ENCODE measurements around the gene CENPM. TPM values are rescaled to one million over a fixed set of nuclear protein-coding genes. Genes with fewer than 3 reads are reported as not detected.

CENPM gene
- polyA plus RNA-seq, 5 donors, result 11.6 to 17.4 (median 15.6) TPM

GRCh38 chr22:41934284-41935014, 12.5 kb downstream of the CENPM start:
- DNase-seq, result no peak

DNA sequence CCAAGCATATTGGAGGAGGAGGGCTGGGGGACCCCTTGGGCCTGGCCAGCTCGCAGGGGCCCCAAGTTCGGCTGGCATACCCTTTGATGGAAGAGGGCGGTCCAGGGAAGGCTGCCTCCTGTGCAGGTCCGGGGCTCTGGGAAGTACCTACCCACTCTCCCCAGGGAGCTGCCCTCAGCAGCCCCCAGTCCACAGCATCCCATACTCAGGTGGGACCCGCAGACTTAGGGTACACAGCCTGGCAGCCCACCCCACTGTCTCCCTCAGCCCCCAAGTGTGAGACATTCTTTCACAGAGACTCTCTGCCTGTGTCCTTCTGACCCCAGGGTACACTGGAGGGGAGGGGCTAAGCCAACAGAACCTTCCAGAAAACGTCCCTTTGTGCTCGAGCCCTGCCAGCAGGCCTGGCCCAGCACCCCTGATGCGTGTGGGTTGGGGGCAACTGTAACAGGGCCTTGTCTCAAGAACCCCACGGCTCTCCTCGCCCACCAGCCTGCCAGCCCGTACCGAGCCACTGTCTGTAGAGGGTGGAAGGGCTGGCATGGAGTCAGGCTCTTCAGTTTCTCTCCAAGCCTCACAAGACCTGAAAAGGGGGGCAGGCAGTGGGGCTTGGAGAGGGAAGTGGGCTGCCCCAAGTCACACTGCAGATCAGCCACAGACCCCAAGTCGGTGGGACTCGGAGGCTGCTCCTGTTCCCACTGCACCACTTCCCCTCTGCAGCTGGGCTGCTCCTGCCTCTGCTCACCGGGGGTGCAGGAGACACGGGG, 13.4 kb downstream of the CENPM start:
- no peak for DNase-seq

DNA sequence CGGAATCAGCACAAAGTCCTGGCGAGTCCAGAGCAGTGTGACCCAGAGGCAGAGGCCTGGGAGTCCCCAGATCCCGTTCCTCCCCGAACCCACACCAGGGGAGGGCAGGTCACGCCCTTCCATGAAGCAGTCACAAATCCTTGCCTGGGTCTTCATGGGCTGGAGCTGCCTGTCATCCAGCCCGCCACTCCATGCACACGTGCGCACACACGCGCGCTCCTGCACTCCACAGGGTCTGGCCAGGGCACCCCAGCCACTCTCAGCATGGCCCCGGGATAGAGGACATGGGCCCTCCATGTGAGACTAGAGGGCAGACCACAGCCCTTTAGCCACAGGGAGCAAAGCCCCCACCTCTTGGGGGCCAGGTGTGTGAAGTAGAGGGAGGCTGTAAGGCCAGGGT, 14.6 kb downstream of the CENPM start:
- DNase-seq, result no peak

GRCh38 chr22:41931701-41932269, 15.2 kb downstream of the CENPM start:
- DNase-seq, result no peak

DNA sequence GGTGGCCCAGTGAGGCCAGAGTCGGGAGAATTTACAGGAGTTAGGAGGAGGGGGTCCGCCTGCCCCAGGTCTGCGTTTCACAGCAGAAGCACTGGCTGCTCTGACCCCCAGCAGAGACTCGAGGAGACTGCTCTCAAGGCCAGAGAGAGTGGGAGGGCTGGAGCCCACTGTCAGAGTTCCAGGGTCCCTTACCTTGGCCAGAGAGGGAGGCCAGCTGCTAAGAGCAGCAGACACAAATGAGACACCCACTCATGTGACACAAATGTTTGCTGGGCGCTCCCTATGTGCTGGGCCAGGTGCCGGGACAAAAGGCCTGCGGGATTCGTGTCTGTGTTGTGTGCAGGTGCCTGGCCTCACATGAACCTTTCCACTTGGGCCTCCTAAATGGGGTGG, 17.5 kb downstream of the CENPM start:
- DNase-seq, result no peak

DNA sequence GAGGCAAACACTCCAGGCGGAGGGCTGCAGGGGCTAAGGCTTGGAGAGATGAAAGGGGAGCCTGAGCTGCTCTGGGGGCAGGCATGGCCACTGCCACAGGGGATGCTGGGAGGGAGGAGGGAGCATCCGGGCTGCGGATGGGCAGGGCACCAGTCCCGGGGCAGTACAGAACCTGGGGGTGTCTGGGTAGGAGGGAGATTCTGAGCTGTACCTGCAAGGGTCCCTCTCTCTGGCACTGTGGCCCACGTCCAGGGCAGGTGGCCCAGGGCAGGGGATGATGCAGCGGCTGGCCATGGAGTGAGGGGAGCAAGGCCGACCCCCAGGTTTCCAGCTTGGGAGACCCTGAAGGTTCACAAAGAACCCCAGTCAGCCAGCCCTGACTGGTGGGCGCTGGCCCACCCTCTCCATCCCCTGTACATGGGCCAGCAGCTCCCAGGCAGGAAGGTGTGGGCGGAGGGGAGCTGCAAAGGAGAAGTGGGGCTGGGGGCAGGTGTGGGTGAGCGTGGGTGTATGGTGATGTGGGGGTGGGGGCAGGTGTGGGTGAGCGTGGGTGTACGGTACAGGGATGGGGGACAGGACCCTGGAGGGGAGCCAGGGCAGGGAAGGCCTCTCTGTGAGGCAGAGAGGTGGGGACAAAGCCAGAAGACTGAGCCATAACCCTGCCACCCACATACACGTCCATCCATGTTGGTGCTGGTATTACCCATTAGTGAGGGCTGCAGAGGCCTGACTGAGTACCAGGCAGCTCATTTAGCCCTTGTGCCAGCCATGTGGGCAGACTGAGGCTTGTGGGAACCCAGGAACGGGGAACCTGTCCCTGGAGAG, 18.1 kb downstream of the CENPM start:
- DNase-seq, result no peak

DNA sequence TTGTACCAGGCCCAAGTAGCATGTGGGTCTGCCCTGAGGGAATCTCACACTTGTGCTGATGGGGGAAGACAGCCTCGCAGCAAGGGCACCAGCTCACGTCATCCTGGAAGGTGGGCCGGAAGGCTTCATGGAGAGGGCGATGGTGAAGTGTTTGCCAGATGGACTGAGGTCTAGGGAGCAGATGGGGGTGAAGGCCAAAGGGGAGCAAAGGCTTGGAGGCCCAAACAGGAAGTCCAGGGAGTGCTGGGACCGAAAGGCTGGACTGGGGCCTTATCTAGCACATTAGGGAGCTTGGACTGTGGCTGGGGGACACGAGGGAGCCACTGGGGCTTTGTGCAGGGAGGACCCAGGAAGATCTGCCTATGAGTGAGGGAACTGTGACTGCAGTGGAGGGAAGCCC, 19.1 kb downstream of the CENPM start:
- no peak for DNase-seq

DNA sequence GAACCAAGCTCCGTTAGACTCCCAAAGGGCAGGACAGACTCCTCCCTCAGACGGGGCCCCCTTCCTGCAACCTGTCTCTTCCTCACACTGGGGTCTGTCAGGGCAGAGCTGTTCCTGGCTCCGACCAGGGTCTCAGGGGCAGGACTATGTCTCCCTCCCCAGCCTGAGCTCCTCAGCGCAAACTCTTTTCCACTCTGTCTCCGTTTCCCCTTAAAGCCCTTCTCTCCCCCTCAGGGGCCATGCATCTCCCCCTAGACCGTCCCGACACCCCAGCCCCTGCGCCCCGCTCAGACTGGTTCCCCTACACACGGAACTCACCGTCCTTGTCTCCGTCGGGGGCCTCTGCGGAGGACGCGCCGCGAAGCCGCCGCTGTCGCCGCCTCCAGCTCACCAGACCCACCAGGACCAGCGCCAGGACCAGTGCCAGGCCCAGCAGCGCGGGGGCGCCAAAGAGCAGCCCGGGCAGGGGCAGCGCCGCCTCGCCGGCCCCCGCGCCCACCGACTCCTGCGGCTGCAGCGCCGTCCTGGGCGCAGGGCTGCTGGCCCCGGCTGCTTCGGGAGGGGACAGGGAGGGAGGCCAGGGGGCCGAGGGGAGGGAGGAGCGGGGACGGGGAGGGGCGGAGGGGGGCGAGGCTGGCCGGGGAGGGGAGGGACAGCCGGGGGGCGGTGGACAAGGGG, 21.0 kb downstream of the CENPM start:
- no peak for DNase-seq

DNA sequence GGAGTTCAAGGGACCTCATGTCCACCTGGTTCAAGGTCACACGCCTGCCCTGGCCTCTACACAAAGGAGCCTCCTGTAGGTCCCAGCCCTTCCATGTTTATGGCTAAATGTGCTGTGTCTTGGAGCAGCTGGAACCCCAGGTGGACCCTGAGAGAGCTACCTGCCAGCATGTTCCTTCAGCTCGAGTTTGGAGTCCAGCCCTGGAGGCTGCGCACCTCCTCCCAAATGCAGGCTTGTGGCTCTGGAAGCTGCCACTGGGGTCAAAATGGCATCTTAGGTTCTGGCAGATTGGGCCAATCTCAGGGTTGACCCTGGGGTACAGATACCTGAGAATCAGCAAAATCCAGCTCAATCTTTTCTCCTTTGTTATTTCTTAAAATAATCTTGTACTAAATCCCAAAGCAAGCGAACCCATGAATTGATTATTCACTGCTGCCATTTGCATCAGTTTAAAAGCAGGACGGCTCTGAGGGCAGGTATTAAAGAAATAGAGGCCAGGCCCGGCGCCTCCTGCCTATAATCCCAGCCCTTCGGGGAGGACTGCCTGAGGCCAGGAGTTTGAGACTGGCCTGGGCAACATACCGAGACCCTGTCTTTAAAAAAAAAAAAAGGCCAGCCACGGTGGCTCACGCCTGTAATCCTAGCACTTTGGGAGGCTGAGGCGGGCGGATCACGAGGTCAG, 23.2 kb downstream of the CENPM start:
- no peak for DNase-seq

GRCh38 chr22:41922940-41923594, 23.9 kb downstream of the CENPM start:
- DNase-seq, result no peak

DNA sequence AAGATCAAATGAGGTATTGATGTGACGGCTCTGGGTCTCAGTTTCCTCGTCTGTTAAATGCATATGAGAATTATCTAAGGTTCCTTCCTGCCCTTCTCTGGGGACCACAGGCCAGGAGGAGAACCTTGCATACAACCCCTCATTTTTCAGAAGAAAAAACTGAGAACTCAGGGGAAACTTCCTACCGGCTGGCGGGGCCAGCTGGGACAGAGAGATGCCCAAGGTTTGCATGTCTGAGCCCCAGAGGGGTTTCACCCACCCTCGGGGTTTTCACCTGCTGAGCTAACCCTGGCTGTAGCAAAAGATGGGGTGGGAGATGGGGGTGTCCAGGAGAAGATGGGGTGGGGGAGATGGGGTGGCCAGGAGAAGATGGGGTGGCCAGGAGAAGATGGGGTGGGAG, 24.6 kb downstream of the CENPM start:
- no peak for DNase-seq

GRCh38 chr22:41920271-41920976, 26.5 kb downstream of the CENPM start:
- DNase-seq, result no peak

DNA sequence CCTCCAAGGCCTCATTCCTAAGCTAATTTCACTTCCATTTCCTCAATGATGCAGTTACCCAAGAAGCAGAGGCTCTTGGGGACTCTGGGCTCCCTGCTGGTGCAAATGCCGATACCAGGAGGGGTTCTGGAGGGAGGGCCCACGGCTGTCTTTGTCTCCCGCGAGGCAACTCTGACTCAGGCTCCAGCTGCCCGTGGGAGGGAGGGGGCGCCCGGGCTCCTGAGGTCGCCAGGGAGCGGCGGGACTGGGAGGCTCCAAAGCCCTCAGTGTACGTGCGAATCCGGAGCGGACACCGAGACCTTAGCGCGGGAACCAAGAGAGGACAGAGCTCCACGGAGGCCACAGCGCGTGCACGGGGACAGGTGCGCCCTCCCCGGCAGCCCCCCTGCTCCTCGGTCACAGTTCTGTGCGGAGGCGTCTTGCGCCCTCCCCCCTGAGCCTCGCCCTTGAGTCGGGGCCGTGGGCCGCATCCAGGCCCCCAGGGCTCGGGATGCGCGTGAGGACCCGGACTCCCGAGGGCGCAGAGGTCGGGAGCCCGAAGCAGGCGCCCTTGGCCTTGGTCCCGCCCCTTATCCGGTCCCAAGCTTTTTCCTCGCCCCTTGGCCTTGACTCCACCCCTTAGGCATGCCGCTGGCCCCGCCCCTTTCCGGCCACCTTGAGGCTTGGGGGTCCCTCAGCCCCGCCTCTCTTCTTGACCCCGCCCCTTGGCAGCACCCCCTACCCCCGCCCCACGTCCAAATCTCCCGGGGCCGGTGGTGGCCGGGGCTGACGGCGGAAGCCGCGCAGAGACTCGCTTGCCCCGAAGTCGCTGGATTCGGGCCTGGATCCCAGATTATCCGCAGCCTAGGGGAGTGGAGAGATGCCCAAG, 27.4 kb downstream of the CENPM start:
- peak in 1 of 2 donors; percentile 33 for DNase-seq

GRCh38 chr22:41917903-41918791, 28.8 kb downstream of the CENPM start:
- DNase-seq, result peak; percentile 55 to 69

DNA sequence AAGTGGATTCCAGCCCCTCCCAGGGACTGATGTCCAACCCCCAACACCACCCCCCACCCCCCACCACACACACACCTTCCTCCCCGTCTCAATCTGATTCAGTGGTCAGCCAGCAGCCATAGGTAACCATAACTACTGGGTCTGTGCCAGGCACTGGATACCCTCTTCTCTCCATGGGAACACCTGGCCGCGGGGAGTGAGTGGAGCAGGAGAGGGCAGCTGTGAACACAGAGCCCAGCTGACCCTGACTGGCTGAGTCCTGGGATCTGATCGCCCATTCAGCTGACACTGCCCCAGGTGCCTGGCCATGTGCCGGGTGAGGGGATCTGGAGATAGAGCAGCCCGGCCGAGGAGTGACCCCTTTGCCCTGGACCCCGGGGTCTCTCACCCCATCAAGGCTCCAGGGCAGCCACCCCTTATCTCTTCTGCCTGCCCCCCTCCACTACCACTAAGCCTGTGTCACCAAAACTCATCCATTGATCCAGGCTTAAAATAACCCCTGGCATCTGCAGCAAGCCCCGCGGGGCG, 29.5 kb downstream of the CENPM start:
- no peak for DNase-seq

- no peak for DNase-seq
These were observed 30.1 kb downstream of the CENPM start for GRCh38 chr22:41916745-41917358.
